ENCODE results near the gene IGFALS. TPM values are rescaled to one million over a fixed set of nuclear protein-coding genes. Genes with fewer than 3 reads are reported as not detected.

IGFALS gene
- total and polyA plus RNA-seq, 2 donors (not counting 3 experiments of a cell fraction or from before 2014, with no cell fraction given): not detected

DNA sequence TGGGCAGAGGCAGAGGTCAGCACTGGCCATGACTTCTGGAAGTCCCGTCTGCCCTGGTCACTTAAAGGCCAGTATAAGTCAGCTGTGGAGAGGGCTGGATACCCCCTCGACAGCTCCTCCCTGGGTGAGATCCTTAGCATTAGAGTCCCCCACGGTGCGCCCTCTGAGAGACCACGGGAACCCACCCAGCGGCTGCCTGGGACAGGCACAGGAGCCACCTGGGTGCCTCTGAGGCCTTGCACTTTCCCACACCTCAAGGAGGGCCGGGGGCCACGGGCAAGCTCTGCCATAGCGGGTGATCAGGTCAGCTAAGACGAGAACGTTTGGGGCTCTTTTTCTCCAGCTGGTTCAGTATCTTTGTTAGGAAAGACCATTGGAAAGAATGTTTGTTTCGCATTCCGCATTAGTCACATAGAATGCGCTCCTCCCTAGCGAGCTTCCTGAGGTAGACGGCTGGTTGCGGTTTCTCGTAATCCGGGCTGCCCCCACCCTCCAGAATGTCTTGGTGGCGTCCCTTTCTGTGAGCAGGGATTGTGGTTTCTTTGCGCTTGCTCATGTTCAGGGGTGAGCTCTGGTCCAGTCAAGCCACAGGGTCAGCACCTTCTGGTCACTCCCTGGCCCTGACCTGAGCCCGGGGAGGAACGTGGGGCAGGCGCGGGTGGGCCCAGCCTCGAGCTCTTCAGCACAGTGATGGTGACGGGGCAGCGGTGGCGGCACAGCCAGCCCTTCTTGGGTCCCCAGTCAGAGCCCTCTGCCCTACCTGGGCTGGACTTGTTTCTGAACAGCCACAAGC, 47.4 kb downstream of the IGFALS start:
- H3K4me1 ChIP-seq (ENCODE audit: control insufficient read depth, extremely low read depth, insufficient read depth, low read length): no peaks in the 10 kb centered on the region
- no peaks in the 10 kb centered on the region for H3K9me3 ChIP-seq (replicated peaks; ENCODE audit: control insufficient read depth, insufficient read depth, low read length)
- H2AFZ ChIP-seq (ENCODE audit: low read depth, low read length): no peak overlapping the region
- no peaks in the 10 kb centered on the region for H3K79me2 ChIP-seq (ENCODE audit: control insufficient read depth, insufficient read depth, low read length)
- TF ChIP-seq, protein P1, sequence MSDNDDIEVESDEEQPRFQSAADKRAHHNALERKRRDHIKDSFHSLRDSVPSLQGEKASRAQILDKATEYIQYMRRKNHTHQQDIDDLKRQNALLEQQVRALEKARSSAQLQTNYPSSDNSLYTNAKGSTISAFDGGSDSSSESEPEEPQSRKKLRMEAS (IDR thresholded peaks at IDR 0.05; ENCODE audit: insufficient read depth, insufficient read length): no peak
- TF ChIP-seq GATA2 (IDR thresholded peaks at IDR 0.05; ENCODE audit: insufficient read depth, insufficient read length, low read depth, low read length) (no peak), MYC (IDR thresholded peaks at IDR 0.05; ENCODE audit: low read depth, low read length) (no peak), FOS (IDR thresholded peaks at IDR 0.05; ENCODE audit: borderline replicate concordance, insufficient read depth, low read length) (no peak), POLR2A (IDR thresholded peaks at IDR 0.05; ENCODE audit: low read depth, low read length) (no peak), EZH2 (IDR thresholded peaks at IDR 0.05; ENCODE audit: borderline replicate concordance, low read depth, low read length, severe bottlenecking) (no peak), JUN (IDR thresholded peaks at IDR 0.05; ENCODE audit: borderline replicate concordance, insufficient read depth, insufficient read length, low read depth) (no peak), POLR2AphosphoS5 (IDR thresholded peaks at IDR 0.05; ENCODE audit: insufficient read depth, low read depth, low read length) (no peak)
- TF ChIP-seq, protein P2, sequence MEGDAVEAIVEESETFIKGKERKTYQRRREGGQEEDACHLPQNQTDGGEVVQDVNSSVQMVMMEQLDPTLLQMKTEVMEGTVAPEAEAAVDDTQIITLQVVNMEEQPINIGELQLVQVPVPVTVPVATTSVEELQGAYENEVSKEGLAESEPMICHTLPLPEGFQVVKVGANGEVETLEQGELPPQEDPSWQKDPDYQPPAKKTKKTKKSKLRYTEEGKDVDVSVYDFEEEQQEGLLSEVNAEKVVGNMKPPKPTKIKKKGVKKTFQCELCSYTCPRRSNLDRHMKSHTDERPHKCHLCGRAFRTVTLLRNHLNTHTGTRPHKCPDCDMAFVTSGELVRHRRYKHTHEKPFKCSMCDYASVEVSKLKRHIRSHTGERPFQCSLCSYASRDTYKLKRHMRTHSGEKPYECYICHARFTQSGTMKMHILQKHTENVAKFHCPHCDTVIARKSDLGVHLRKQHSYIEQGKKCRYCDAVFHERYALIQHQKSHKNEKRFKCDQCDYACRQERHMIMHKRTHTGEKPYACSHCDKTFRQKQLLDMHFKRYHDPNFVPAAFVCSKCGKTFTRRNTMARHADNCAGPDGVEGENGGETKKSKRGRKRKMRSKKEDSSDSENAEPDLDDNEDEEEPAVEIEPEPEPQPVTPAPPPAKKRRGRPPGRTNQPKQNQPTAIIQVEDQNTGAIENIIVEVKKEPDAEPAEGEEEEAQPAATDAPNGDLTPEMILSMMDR (IDR thresholded peaks at IDR 0.05; ENCODE audit: extremely low read depth in 1 of 2, insufficient read depth in 1 of 2, low read depth in 1 of 2, low read length in 2 of 2): no peak
- POLR2A ChIA-PET: no interaction called here
- no peaks in the 10 kb centered on the region for H3K9me1 ChIP-seq (replicated peaks; ENCODE audit: control insufficient read depth, extremely low read depth, insufficient read depth, low read length)
- intact Hi-C loops (cut with micrococcal nuclease): no loop called here
- H3K9ac ChIP-seq (replicated peaks; ENCODE audit: extremely low read depth, insufficient read depth, low read length): no peak overlapping the region
- CTCF ChIA-PET: interaction anchor here (1.4 kb wide), 1 partner anchor 23 kb away, joined by 3 read pairs; no protein-coding TSS in a partner anchor
- H3K36me3 ChIP-seq (ENCODE audit: control insufficient read depth in 2 of 2, extremely low read depth in 1 of 2, insufficient read depth in 2 of 2, low read length in 2 of 2): peaks cover 8 to 41% of the 10 kb centered on the region in 2 experiments
- no peaks in the 10 kb centered on the region for H3K27me3 ChIP-seq (ENCODE audit: control insufficient read depth in 2 of 2, insufficient read depth in 2 of 2, low read length in 2 of 2)
- H3K4me3 ChIP-seq (replicated peaks in 1 of 3; ENCODE audit: insufficient read depth in 1 of 3, low read depth in 1 of 3, low read length in 3 of 3): no peak overlapping the region
- no peak overlapping the region for H3K27ac ChIP-seq (ENCODE audit: insufficient read depth, low read depth, low read length)
- no peak for DNase-seq (ENCODE audit: low read depth, low spot score)
- no peaks in the 10 kb centered on the region for H4K20me1 ChIP-seq (replicated peaks; ENCODE audit: control insufficient read depth, extremely low read depth, insufficient read depth, low read length)
- no peak for FAIRE-seq
- H3K4me2 ChIP-seq (ENCODE audit: insufficient read depth, low read length): no peak overlapping the region
- no TSS peak for BruUV-seq (replicated peaks)
- dilution Hi-C loops (cut with MboI; ENCODE audit: extremely low pct_ligation_motif_present, low sequenced_read_pairs): no loop called here

All from endothelial cell of umbilical vein (primary cell).